Measurements from ENCODE around the gene DOCK2.

- no peak for TF ChIP-seq CTCF (IDR thresholded peaks at IDR 0.05)
- TF ChIP-seq EP300 (IDR thresholded peaks at IDR 0.05): no peak
Measured at GRCh38 chr5:170028124-170028523, 391.0 kb downstream of the DOCK2 start.
